Thyroid gland (tissue), 4 donors: ENCODE results near the gene CYTH1. TPM values are rescaled to one million over a fixed set of nuclear protein-coding genes. Genes with fewer than 3 reads are reported as not detected.

ENCODE experiments used
- DNase-seq, 2 donors: peaks; one replicate each; pipeline ENCODE4 v3.0.0-alpha.2; 2019
- H3K27ac ChIP-seq, 3 donors: fragments of 200-600 bp; sonication (generic); 1 replicate in 2 of 3; 2 replicates in 1 of 3; pipeline ENCODE4 v1.5.1; 2016 to 2019; ENCODE audit warnings: mild to moderate bottlenecking in 1 of 3, moderate library complexity in 1 of 3
- H3K27me3 ChIP-seq: fragments of 200-600 bp; sonication (generic); one replicate; pipeline ENCODE4 v1.5.1; 2019
- H3K36me3 ChIP-seq, 2 donors: fragments of 200-600 bp; sonication (generic); one replicate each; pipeline ENCODE4 v1.5.1; 2016 to 2019
- H3K4me1 ChIP-seq, 2 donors: fragments of 200-600 bp; sonication (generic); one replicate each; pipeline ENCODE4 v1.5.1; 2017 to 2019
- H3K4me3 ChIP-seq, 3 donors: fragments of 200-600 bp; sonication (generic); replicated peaks in 1 of 3; 1 replicate in 2 of 3; 2 replicates in 1 of 3; pipeline ENCODE4 v1.5.1; 2016; ENCODE audit warnings: mild to moderate bottlenecking in 1 of 3
- H3K9me3 ChIP-seq: fragments of 200-600 bp; sonication (generic); one replicate; pipeline ENCODE4 v1.5.1; 2017
- POLR2A ChIP-seq, 2 donors: fragments of 450-650 bp; IDR thresholded peaks; one replicate each; pipeline ENCODE4 v1.6.1; 2017; ENCODE audit warnings: antibody characterized with exemption in 2 of 2, mild to moderate bottlenecking in 2 of 2, moderate library complexity in 1 of 2
- WGBS, 2 donors: methylation state at CpG; one replicate each; pipeline ENCODE4 v1.1.5; 2017; 5-methylcytosine and 5-hydroxymethylcytosine counted together
- intact Hi-C: fragments of 100-400 bp; cut with DNase I; formaldehyde crosslinking; loops from one replicate; pipeline ENCODE4 v1.15.1; 2023
- total RNA-seq, 4 donors: library from RNA; depleted of rRNA; stranded (reverse); fragments of >200 nt; gene quantifications; one replicate each; pipeline ENCODE4 v1.2.3, GENCODE V29; 2016
- TF ChIP-seq, protein P1 (sequence below), 6 experiments: fragments of 200-600 bp in 3 of 6; fragments of 450-650 bp in 3 of 6; sonication (generic) in 3 of 6; IDR thresholded peaks; one replicate each; pipeline ENCODE4 v1.5.1; 2016 to 2019; ENCODE audit warnings: antibody characterized with exemption in 6 of 6, mild to moderate bottlenecking in 2 of 6, inconsistent platforms in 1 of 6, moderate library complexity in 1 of 6

CYTH1 gene
- total RNA-seq, 4 donors from 2014 or later: 69.0 to 94.5 (median 75.7) TPM

DNA sequence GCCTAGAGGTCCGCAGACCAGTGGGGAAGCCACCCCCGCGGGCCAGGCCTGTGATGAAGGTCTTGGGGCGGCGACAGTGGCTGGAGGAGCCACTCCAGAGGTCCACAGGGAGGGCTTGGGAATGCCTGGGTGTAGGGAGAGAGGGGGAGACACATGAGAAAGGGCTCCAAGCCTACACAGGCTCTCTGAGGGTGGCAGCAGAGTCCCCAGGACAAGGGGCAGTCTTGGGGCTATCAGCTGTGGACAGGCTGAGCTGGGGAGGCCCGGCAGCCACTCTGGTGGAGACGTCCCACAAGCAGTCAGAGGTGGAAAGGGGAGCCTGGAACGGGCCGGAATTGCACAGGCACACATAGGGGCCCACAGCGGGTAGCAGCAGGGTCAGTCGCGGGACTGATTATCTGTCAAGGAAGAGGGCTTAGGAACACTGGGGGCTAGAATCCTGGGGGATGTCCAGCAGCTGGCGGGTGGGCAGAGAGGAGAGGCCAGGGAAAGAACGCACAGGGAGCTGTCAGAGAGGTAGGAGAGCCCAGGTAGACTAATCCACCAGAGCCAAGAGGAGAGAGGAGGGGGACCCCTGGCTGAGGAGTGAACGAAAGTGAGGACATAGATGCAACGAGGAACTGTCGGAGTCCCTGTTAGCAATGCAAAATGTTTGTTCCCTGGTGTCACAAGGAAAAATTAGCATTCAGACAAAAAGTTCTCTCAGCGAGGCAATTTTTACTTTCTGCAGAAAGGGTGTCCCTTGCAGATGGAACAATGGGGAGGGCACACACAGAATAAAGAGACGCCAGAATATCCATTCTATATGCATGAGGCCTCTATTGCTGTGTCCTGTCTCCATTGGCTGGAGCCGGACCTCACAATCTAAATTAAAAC is 111.0 kb downstream of the CYTH1 start:
- peaks cover 13 to 18% of the 10 kb centered on the region in 2 donors for H3K36me3 ChIP-seq
- DNase-seq: no peak
- no peak overlapping the region for H3K27ac ChIP-seq
- intact Hi-C loops: no loop called here
- H3K4me3 ChIP-seq: no peak overlapping the region
- no peaks in the 10 kb centered on the region for H3K27me3 ChIP-seq
- TF ChIP-seq POLR2A (IDR thresholded peaks at IDR 0.05): no peak
- TF ChIP-seq, protein P1, sequence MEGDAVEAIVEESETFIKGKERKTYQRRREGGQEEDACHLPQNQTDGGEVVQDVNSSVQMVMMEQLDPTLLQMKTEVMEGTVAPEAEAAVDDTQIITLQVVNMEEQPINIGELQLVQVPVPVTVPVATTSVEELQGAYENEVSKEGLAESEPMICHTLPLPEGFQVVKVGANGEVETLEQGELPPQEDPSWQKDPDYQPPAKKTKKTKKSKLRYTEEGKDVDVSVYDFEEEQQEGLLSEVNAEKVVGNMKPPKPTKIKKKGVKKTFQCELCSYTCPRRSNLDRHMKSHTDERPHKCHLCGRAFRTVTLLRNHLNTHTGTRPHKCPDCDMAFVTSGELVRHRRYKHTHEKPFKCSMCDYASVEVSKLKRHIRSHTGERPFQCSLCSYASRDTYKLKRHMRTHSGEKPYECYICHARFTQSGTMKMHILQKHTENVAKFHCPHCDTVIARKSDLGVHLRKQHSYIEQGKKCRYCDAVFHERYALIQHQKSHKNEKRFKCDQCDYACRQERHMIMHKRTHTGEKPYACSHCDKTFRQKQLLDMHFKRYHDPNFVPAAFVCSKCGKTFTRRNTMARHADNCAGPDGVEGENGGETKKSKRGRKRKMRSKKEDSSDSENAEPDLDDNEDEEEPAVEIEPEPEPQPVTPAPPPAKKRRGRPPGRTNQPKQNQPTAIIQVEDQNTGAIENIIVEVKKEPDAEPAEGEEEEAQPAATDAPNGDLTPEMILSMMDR (IDR thresholded peaks at IDR 0.05): no peak
- no peaks in the 10 kb centered on the region for H3K9me3 ChIP-seq
- WGBS, 2 donors: 93 to 95% methylated on average over 19 to 20 of the region's 20 CpGs
- peaks cover 16 to 22% of the 10 kb centered on the region in 2 donors for H3K4me1 ChIP-seq

DNA sequence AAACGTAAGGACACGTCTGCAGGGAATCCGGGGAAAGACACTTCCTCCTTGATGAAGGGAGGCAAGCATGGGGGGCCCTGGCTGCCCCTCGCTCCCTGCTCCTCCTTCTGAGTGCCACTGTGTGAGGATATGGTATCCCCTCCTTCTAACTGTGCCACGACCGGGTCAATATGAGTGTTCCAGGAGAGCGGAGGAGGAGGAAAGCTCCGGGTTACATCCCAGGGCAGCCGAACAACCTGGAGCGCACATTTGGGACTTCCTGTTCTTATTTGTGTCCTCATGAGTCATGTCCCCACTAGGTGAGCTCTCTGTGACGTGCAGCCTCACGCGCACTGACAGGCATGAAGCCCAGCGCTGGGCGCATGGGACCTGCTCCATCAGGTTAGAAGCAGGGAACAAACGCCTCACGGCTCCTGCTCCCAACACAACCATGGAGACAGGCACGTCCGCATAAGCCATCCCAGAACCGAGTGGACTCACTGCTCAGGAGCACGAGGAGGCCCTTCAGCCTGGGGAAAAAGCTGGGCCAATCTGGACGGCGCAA is 112.0 kb downstream of the CYTH1 start:
- 93 to 94% methylated on average over 21 to 23 of the region's 23 CpGs for WGBS, 2 donors
- no peak for DNase-seq
- peaks cover 25 to 33% of the 10 kb centered on the region in 2 donors for H3K4me1 ChIP-seq
- H3K36me3 ChIP-seq: peaks cover 2 to 8% of the 10 kb centered on the region in 2 donors
- intact Hi-C loops: no loop called here
- TF ChIP-seq, protein P1 (IDR thresholded peaks at IDR 0.05): no peak
- TF ChIP-seq POLR2A (IDR thresholded peaks at IDR 0.05): no peak
- H3K9me3 ChIP-seq: no peaks in the 10 kb centered on the region
- no peak overlapping the region for H3K27ac ChIP-seq
- H3K4me3 ChIP-seq: no peak overlapping the region
- no peaks in the 10 kb centered on the region for H3K27me3 ChIP-seq

DNA sequence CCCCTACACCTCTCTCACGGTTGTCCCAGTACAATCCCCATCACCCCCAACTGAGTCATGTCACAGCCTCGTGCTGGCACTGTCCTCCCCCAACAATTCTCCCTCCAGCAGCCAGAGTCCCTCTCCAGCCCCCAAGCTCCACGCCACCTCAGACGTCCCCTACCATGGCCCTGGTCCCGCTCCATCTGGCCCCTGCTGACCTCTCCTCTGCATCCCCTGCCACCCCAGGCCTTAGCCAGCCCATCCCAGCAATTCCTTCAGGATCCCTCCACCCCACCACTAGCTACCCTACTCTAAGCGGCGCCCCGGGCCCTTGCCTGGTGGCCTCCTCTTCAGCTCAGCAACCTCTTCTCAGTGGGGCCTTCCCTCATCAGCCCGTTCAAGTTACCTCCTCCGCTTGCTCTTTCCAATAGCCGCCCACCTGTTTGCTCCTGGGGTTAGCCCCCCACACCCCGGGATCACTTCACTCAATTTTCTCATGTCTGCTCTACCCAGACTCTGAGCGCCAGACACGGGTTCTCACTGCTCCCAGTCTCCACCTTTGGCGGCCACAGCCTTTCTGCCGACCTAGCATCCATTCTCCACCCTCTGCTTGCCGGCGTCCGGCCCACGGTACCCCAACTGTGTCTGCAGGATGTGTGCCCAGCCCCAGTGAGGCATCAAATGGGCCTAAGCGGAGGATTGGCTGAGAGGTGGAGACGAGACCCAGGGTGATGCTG is 112.7 kb downstream of the CYTH1 start:
- Histone ChIP-seq H3K27ac (no peak overlapping the region), H3K9me3 (no peaks in the 10 kb centered on the region), H3K4me3 (no peak overlapping the region), H3K4me1 (peaks cover 25 to 37% of the 10 kb centered on the region in 2 donors), H3K27me3 (no peaks in the 10 kb centered on the region), H3K36me3 (peaks cover 0 to 2% of the 10 kb centered on the region in 2 donors)
- TF ChIP-seq, protein P1 (IDR thresholded peaks at IDR 0.05): no peak
- TF ChIP-seq POLR2A (IDR thresholded peaks at IDR 0.05): no peak
- intact Hi-C loops: no loop called here
- 94 to 95% methylated on average over 22 of the region's 22 CpGs for WGBS, 2 donors
- DNase-seq: no peak

DNA sequence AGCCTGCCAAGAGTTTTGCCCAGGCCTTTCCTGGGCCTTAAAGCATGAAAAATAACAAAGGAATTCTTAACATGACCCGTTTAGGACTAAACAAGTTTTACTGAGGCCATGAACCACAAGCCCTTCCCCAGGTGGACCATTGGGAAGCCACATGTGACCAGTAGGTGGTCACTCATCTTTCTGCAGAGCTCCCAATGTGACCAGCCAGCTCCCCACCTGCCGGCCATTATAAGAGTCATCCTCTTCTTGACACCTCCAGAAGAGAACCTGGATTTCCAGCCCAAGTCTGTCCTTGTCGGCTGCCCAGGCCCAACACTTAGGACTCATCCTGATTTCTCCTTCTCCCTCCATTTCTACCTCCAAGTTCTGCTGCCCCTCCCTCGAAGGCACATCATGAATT is 113.2 kb downstream of the CYTH1 start:
- Histone ChIP-seq H3K27me3 (no peaks in the 10 kb centered on the region), H3K4me3 (no peak overlapping the region), H3K27ac (no peak overlapping the region), H3K4me1 (peaks cover 20 to 31% of the 10 kb centered on the region in 2 donors), H3K36me3 (no peaks in the 10 kb centered on the region), H3K9me3 (no peaks in the 10 kb centered on the region)
- no peak for DNase-seq
- WGBS, 2 donors: 83 to 85% methylated on average over 4 of the region's 4 CpGs
- TF ChIP-seq POLR2A (IDR thresholded peaks at IDR 0.05): no peak
- TF ChIP-seq, protein P1 (IDR thresholded peaks at IDR 0.05): no peak
- intact Hi-C loops: no loop called here
